Calu3 (cell line): ENCODE results near the gene DUSP22. TPM values are rescaled to one million over a fixed set of nuclear protein-coding genes. Genes with fewer than 3 reads are reported as not detected.

ENCODE experiments used
- BruUV-seq: library from RNA; stranded (reverse); fragments of 400-500 nt; replicated peaks from 2 replicates; lab custom pipeline; 2021; lab: Mats Ljungman, UMichigan
- CTCF ChIA-PET: fragments of 300-600 bp; sonication (Branson Sonifier 250); formaldehyde crosslinking; loops from one replicate; lab custom pipeline; 2022; ENCODE audit warnings: antibody characterized with exemption; lab: Charles Lee
- DNase-seq: peaks from one replicate; pipeline ENCODE4 v3.0.0; 2022
- H3K27ac Mint-ChIP-seq: one replicate; pipeline ENCODE4 v1.8.0; 2022; ENCODE audit warnings: mixed read lengths; ENCODE audit not compliant: unreplicated experiment
- H3K27me3 Mint-ChIP-seq: one replicate; pipeline ENCODE4 v1.8.0; 2022; ENCODE audit warnings: mixed read lengths; ENCODE audit not compliant: unreplicated experiment
- H3K36me3 Mint-ChIP-seq: one replicate; pipeline ENCODE4 v1.8.0; 2022; ENCODE audit warnings: mild to moderate bottlenecking, moderate library complexity, mixed read lengths; ENCODE audit not compliant: insufficient read depth, unreplicated experiment
- H3K4me1 Mint-ChIP-seq: one replicate; pipeline ENCODE4 v1.8.0; 2022; ENCODE audit warnings: mild to moderate bottlenecking, low read depth, mixed read lengths; ENCODE audit not compliant: unreplicated experiment
- H3K4me3 Mint-ChIP-seq: one replicate; pipeline ENCODE4 v1.8.0; 2022; ENCODE audit warnings: mild to moderate bottlenecking, low read depth, moderate library complexity, mixed read lengths; ENCODE audit not compliant: unreplicated experiment
- H3K9me3 Mint-ChIP-seq: one replicate; pipeline ENCODE4 v1.8.0; 2022; ENCODE audit warnings: low read depth, mixed read lengths; ENCODE audit not compliant: unreplicated experiment
- intact Hi-C: fragments of 100-400 bp; cut with micrococcal nuclease; formaldehyde crosslinking; loops from one replicate; pipeline ENCODE4 v1.10.0; 2022; ENCODE audit not compliant: unreplicated experiment
- total RNA-seq: library from RNA; stranded (reverse); gene quantifications from 2 replicates; pipeline ENCODE4 v1.2.3, GENCODE V29; 2022
- TF ChIP-seq, protein P1 (sequence below): fragments of 200-600 bp; IDR thresholded peaks from one replicate; pipeline ENCODE4 v1.8.0; 2022; ENCODE audit warnings: antibody characterized with exemption; ENCODE audit not compliant: unreplicated experiment

The DUSP22 gene
- total RNA-seq, 1 experiment from 2014 or later = 14.7 TPM

DNA sequence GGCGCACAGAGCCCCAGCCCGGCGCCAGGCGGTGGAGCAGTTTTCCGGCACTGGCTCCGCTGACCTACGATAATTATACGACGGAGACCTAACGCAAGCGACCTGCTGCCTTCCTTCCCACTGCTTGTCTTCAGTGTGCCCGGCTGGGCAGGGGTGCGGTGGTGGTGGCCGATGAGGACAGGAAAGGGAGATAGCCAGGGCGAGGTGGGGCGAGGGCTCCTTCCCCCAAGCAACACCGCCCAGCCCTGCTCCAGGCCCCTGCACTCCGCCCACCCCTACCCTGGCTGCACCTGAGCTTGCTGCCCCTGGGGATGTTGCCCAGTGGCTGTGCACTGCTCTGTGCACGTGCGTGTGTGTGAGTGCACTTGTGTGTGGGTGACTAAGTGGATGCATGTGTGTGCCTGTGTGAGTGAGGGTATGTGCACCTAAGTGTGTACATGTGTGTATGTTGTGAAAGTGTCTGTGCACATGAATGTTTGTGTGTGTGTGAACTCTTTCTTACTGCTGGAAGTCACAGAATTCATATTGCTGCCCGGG is 56.6 kb downstream of the DUSP22 start:
- TF ChIP-seq, protein P1, sequence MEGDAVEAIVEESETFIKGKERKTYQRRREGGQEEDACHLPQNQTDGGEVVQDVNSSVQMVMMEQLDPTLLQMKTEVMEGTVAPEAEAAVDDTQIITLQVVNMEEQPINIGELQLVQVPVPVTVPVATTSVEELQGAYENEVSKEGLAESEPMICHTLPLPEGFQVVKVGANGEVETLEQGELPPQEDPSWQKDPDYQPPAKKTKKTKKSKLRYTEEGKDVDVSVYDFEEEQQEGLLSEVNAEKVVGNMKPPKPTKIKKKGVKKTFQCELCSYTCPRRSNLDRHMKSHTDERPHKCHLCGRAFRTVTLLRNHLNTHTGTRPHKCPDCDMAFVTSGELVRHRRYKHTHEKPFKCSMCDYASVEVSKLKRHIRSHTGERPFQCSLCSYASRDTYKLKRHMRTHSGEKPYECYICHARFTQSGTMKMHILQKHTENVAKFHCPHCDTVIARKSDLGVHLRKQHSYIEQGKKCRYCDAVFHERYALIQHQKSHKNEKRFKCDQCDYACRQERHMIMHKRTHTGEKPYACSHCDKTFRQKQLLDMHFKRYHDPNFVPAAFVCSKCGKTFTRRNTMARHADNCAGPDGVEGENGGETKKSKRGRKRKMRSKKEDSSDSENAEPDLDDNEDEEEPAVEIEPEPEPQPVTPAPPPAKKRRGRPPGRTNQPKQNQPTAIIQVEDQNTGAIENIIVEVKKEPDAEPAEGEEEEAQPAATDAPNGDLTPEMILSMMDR = no peak
- BruUV-seq = no TSS peak
- Mint-ChIP-seq H3K36me3 (no peaks in the 10 kb centered on the region), H3K27ac (no peak overlapping the region), H3K4me3 (no peak overlapping the region), H3K9me3 (peaks cover 7% of the 10 kb centered on the region), H3K27me3 (no peaks in the 10 kb centered on the region), H3K4me1 (no peaks in the 10 kb centered on the region)
- no peak for DNase-seq
- intact Hi-C loops = no loop called here
- CTCF ChIA-PET = no interaction called here

DNA sequence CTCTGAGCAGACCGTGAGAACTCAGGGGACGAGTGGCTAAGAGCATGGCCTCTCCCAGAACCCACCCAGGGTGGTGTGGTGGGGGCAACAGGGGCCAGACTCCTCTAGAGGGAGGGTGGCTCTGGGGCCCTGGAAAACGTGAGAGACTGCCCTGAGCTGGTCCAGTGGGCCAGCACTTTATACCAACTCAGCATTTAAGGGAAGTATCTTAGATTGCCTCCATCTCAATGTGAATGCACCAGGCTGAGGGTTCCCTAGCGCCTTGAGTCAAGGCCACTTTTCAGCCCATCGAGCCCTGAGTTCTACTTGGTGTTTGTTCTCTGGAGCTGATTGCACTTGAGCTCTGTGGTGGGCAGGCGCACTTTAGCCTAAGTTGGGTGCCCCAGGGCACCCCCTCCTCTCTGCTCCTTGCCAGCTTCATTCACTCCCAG is 57.2 kb downstream of the DUSP22 start:
- H3K27ac Mint-ChIP-seq = no peak overlapping the region
- H3K9me3 Mint-ChIP-seq = peaks cover 6% of the 10 kb centered on the region
- no peaks in the 10 kb centered on the region for H3K27me3 Mint-ChIP-seq
- H3K4me3 Mint-ChIP-seq = no peak overlapping the region
- intact Hi-C loops = no loop called here
- no TSS peak for BruUV-seq
- CTCF ChIA-PET = interaction anchor here (0.5 kb wide), 1 partner anchor 54 kb away, joined by 3 read pairs; no protein-coding TSS in a partner anchor
- no peaks in the 10 kb centered on the region for H3K36me3 Mint-ChIP-seq
- TF ChIP-seq, protein P1 = no peak
- no peaks in the 10 kb centered on the region for H3K4me1 Mint-ChIP-seq
- DNase-seq = no peak

DNA sequence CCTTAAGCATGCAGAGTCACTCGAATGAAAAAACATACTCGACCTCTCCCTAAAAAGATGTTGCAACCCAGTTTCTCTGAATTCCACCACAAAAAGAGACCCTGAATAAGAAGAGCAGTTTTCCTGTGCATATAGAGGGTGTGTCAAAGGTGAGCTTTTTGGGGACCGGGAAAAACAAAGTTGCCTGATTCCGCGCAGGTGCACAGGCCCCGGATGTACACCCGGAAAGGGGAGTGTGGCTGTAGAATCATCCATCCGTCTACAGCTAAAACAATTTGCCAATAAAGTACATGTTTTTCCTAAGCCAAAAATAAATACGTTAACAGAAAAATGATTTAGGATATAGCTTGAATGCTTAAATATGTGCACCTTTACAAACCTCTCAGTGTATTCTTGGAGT is 58.1 kb downstream of the DUSP22 start:
- no peak for DNase-seq
- CTCF ChIA-PET = interaction anchor here (0.5 to 0.7 kb wide), 2 partner anchors 17 to 55 kb away, joined by 3 read pairs; no protein-coding TSS in a partner anchor
- intact Hi-C loops = no loop called here
- no peak overlapping the region for H3K27ac Mint-ChIP-seq
- TF ChIP-seq, protein P1 = no peak
- no peak overlapping the region for H3K4me3 Mint-ChIP-seq
- no peaks in the 10 kb centered on the region for H3K4me1 Mint-ChIP-seq
- H3K27me3 Mint-ChIP-seq = no peaks in the 10 kb centered on the region
- no peaks in the 10 kb centered on the region for H3K36me3 Mint-ChIP-seq
- peaks cover 9% of the 10 kb centered on the region for H3K9me3 Mint-ChIP-seq
- BruUV-seq = no TSS peak

DNA sequence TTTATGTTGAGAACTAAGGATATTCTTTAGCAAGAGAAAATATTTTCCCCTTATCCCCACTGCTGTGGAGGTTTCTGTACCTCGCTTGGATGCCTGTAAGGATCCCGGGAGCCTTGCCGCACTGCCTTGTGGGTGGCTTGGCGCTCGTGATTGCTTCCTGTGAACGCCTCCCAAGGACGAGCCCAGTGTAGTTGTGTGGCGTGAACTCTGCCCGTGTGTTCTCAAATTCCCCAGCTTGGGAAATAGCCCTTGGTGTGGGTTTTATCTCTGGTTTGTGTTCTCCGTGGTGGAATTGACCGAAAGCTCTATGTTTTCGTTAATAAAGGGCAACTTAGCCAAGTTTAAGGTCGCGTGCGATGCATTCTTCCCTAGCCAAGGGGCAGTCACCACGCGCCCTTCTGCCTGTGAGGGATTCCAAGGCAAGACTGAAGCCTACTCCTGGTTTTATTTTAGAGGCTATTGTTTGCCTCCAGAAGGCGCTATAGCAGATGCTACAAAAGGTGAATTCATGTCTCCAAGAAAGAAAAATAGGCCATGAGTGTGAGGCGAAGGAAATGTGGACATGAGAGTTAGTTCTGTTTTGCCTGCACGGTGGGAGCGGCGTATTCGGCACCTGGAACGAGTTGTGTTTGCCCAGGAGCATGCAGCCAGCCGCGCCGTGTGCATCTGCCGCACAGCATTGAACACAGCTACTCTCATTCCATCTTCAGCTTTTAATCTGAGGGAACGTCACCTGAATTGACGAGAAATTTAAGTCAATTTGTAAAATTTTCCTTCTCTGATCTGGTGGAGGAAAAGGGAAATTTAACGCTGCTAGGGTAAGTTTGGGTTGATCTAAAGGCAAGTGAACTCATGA is 59.0 kb downstream of the DUSP22 start:
- Mint-ChIP-seq H3K27me3 (no peaks in the 10 kb centered on the region), H3K4me1 (no peaks in the 10 kb centered on the region), H3K4me3 (no peak overlapping the region), H3K27ac (no peak overlapping the region), H3K9me3 (peaks cover 9% of the 10 kb centered on the region), H3K36me3 (no peaks in the 10 kb centered on the region)
- CTCF ChIA-PET = no interaction called here
- intact Hi-C loops = no loop called here
- no peak for DNase-seq
- BruUV-seq = no TSS peak
- TF ChIP-seq, protein P1 = no peak
